ENCODE data around the gene ARHGEF7.

ARHGEF7 gene

GRCh38 chr13:111111376-111111937 is 3.7 kb upstream of the ARHGEF7 start:
- DNase-seq, result no peak

- DNase-seq, result no peak
Observed at GRCh38 chr13:111112196-111112595, 2.9 kb upstream of the ARHGEF7 start.

- peak; percentile 12 for DNase-seq
Observed at GRCh38 chr13:111114362-111115060, 599 bp upstream of the ARHGEF7 start.

GRCh38 chr13:111115965-111116521 is 933 bp downstream of the ARHGEF7 start:
- DNase-seq, result no peak

- DNase-seq, result no peak
Observed at GRCh38 chr13:111116856-111117255, 1.7 kb downstream of the ARHGEF7 start.

GRCh38 chr13:111117289-111117688 is 2.2 kb downstream of the ARHGEF7 start:
- no peak for DNase-seq

- no peak for DNase-seq
Observed at GRCh38 chr13:111117961-111118360, 2.9 kb downstream of the ARHGEF7 start.

- DNase-seq, result no peak
Observed at GRCh38 chr13:111118898-111119607, 3.9 kb downstream of the ARHGEF7 start.

- DNase-seq, result no peak
Observed at GRCh38 chr13:111119966-111120365, 4.9 kb downstream of the ARHGEF7 start.

GRCh38 chr13:111120422-111120821 is 5.3 kb downstream of the ARHGEF7 start:
- no peak for DNase-seq

GRCh38 chr13:111120913-111121312 is 5.8 kb downstream of the ARHGEF7 start:
- no peak for DNase-seq

- no peak for DNase-seq
Observed at GRCh38 chr13:111121506-111121905, 6.4 kb downstream of the ARHGEF7 start.

GRCh38 chr13:111122056-111122455 is 6.9 kb downstream of the ARHGEF7 start:
- no peak for DNase-seq

- no peak for DNase-seq
Observed at GRCh38 chr13:111122631-111123030, 7.5 kb downstream of the ARHGEF7 start.

- no peak for DNase-seq
Observed at GRCh38 chr13:111123221-111123620, 8.1 kb downstream of the ARHGEF7 start.

GRCh38 chr13:111123649-111124048 is 8.5 kb downstream of the ARHGEF7 start:
- no peak for DNase-seq

- DNase-seq, result no peak
Observed at GRCh38 chr13:111126509-111126908, 11.4 kb downstream of the ARHGEF7 start.

GRCh38 chr13:111129465-111130115 is 14.5 kb downstream of the ARHGEF7 start:
- no peak for DNase-seq

GRCh38 chr13:111130116-111130508 is 15.0 kb downstream of the ARHGEF7 start:
- DNase-seq, result no peak

GRCh38 chr13:111131048-111131447 is 15.9 kb downstream of the ARHGEF7 start:
- no peak for DNase-seq

- DNase-seq, result no peak
Observed at GRCh38 chr13:111131611-111132010, 16.5 kb downstream of the ARHGEF7 start.

GRCh38 chr13:111132948-111133347 is 17.8 kb downstream of the ARHGEF7 start:
- DNase-seq, result no peak

- DNase-seq, result no peak
Observed at GRCh38 chr13:111139452-111139851, 24.3 kb downstream of the ARHGEF7 start.
